Measurements from ENCODE around the gene LPAR2.

GRCh38 chr19:19636573-19637185, 8.7 kb upstream of the LPAR2 start:
- TF ChIP-seq CTCF (IDR thresholded peaks at IDR 0.05): no peak
- TF ChIP-seq POLR2A (IDR thresholded peaks at IDR 0.05): no peak
- TF ChIP-seq POLR2AphosphoS5 (IDR thresholded peaks at IDR 0.05): no peak
- no peak for TF ChIP-seq EP300 (IDR thresholded peaks at IDR 0.05)

All from gastroesophageal sphincter (tissue), 3 donors.